Putamen (tissue), 1 donor: ENCODE results near the gene FAM193B.

Experiments
- DNase-seq: peaks from one replicate; pipeline ENCODE4 v3.0.0-alpha.2; 2016; ENCODE audit warnings: low spot score

FAM193B gene

GRCh38 chr5:177470759-177471536, 83.4 kb downstream of the FAM193B start:
- DNase-seq, result no peak
